Panc1 (cell line): ENCODE measurements around the gene TMEM63C. TPM values are rescaled to one million over a fixed set of nuclear protein-coding genes. Genes with fewer than 3 reads are reported as not detected.

Experiments
- ATAC-seq: fragments of 200-7000 bp; cut with Tn5 transposase; 2 replicates; pipeline ENCODE4 v1.9.1; 2020; ENCODE audit warnings: mild to moderate bottlenecking, moderate library complexity
- BruUV-seq: library from RNA; stranded (reverse); fragments of 400-500 nt; replicated peaks from 2 replicates; lab custom pipeline; 2021; lab: Mats Ljungman, UMichigan
- CTCF ChIA-PET: fragments of 300-600 bp; sonication (Branson Sonifier 250); formaldehyde crosslinking; loops from one replicate; lab custom pipeline; 2022; ENCODE audit warnings: antibody characterized with exemption; lab: Charles Lee
- POLR2A ChIA-PET: fragments of 300-600 bp; sonication (Branson Sonifier 250); formaldehyde crosslinking; loops from one replicate; lab custom pipeline; 2022; ENCODE audit warnings: antibody characterized with exemption; lab: Charles Lee
- DNase-seq: peaks from one replicate; pipeline ENCODE4 v3.0.0-alpha.2; 2010; ENCODE audit warnings: low read depth, low spot score
- H3K27ac ChIP-seq: 2 replicates; pipeline ENCODE4 v1.5.1; 2011; ENCODE audit warnings: mild to moderate bottlenecking, low read length, inconsistent platforms
- H3K27me3 ChIP-seq: fragments of 200-500 bp; sonication (Bioruptor generic); 2 replicates; pipeline ENCODE4 v1.6.0; 2014; ENCODE audit warnings: low read length, inconsistent platforms; ENCODE audit not compliant: control insufficient read depth, insufficient read depth
- H3K36me3 ChIP-seq: fragments of 200-500 bp; sonication (Bioruptor generic); 2 replicates; pipeline ENCODE4 v1.5.1; 2014; ENCODE audit warnings: inconsistent platforms, mild to moderate bottlenecking, low read length, moderate library complexity; ENCODE audit not compliant: control insufficient read depth, insufficient read depth
- H3K4me1 ChIP-seq: 2 replicates; pipeline ENCODE4 v1.5.1; 2011; ENCODE audit warnings: inconsistent platforms, mild to moderate bottlenecking, low read length, moderate library complexity; ENCODE audit not compliant: control insufficient read depth, insufficient read depth
- H3K4me3 ChIP-seq, 2 experiments: 2 replicates each; pipeline ENCODE4 v1.5.1; 2011 to 2012; ENCODE audit warnings: low read depth in 2 of 2, low read length in 2 of 2, mild to moderate bottlenecking in 2 of 2, inconsistent platforms in 1 of 2, moderate library complexity in 1 of 2
- H3K9me3 ChIP-seq: fragments of 200-500 bp; sonication (Bioruptor generic); 2 replicates; pipeline ENCODE4 v1.5.1; 2014; ENCODE audit warnings: low read depth, mild to moderate bottlenecking, inconsistent platforms, low read length, moderate library complexity; ENCODE audit not compliant: control insufficient read depth, insufficient read depth
- CTCF ChIP-seq: fragments of 450-650 bp; IDR thresholded peaks from 2 replicates; pipeline ENCODE4 v1.5.1; 2017; ENCODE audit warnings: mild to moderate bottlenecking
- POLR2AphosphoS5 ChIP-seq: IDR thresholded peaks from 2 replicates; pipeline ENCODE4 v1.6.1; 2012; ENCODE audit warnings: mild to moderate bottlenecking, low read depth, low read length, moderate library complexity
- SIN3A ChIP-seq: IDR thresholded peaks from 2 replicates; pipeline ENCODE4 v1.6.1; 2012; ENCODE audit warnings: low read depth, mild to moderate bottlenecking, low read length, moderate library complexity, borderline replicate concordance; ENCODE audit not compliant: insufficient read depth
- TCF7L2 ChIP-seq: IDR thresholded peaks from 2 replicates; pipeline ENCODE4 v1.6.1; 2011; ENCODE audit warnings: mild to moderate bottlenecking, low read depth, low read length, inconsistent platforms
- in situ Hi-C: cut with HindIII; loops from 2 replicates; pipeline ENCODE4 v1.10.0; 2016; ENCODE audit warnings: low sequenced_read_pairs, low pct_unique_long_range_greater_than_20kb
- intact Hi-C: fragments of 100-400 bp; cut with micrococcal nuclease; formaldehyde crosslinking; loops from one replicate; pipeline ENCODE4 v1.10.0; 2022; ENCODE audit not compliant: unreplicated experiment
- total RNA-seq: library from RNA; stranded (reverse); gene quantifications from one replicate; pipeline ENCODE4 v1.2.1, GENCODE V29; 2021; ENCODE audit not compliant: unreplicated experiment
- TF ChIP-seq, protein P1 (sequence below), 2 experiments: IDR thresholded peaks; 2 replicates each; pipeline ENCODE4 v1.6.1; 2011 to 2012; ENCODE audit warnings: low read depth in 2 of 2, control low read depth in 1 of 2, low read length in 1 of 2, mild to moderate bottlenecking in 1 of 2, moderate library complexity in 1 of 2; ENCODE audit not compliant: insufficient read depth in 1 of 2

The TMEM63C gene
- total RNA-seq, 1 experiment from 2014 or later = 2.4 TPM

DNA sequence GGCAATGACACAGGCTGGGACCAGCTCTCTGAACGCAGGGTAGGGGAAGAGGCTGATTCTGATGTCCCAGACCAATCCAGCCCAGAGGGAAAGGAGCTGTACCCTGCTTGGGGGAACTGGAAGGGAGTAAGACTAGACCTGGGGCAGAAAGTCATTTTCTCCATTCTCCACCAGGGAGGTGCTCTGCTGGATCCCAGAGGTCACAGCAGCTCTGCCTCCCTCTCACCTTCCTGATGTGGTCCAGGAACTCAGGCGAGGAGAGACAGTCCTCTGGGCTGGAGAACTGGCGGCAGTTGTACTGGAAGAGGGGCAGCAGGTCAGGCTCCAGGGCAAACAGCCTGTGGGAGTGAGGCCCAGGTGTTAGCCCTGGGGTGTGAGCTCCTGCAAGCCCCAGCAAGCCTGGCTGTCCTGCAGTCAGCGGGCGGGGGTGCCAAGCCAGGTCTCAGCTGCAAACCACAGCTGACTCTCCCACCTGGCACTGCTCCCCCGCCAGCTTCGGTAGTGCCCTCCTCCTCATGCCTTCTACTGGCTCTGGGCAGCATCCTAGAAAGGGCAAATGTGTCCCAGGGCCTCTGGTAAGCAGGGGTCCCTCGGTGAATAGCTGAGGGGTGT lies 87.5 kb downstream of the TMEM63C start:
- BruUV-seq = no TSS peak
- TF ChIP-seq, protein P1, sequence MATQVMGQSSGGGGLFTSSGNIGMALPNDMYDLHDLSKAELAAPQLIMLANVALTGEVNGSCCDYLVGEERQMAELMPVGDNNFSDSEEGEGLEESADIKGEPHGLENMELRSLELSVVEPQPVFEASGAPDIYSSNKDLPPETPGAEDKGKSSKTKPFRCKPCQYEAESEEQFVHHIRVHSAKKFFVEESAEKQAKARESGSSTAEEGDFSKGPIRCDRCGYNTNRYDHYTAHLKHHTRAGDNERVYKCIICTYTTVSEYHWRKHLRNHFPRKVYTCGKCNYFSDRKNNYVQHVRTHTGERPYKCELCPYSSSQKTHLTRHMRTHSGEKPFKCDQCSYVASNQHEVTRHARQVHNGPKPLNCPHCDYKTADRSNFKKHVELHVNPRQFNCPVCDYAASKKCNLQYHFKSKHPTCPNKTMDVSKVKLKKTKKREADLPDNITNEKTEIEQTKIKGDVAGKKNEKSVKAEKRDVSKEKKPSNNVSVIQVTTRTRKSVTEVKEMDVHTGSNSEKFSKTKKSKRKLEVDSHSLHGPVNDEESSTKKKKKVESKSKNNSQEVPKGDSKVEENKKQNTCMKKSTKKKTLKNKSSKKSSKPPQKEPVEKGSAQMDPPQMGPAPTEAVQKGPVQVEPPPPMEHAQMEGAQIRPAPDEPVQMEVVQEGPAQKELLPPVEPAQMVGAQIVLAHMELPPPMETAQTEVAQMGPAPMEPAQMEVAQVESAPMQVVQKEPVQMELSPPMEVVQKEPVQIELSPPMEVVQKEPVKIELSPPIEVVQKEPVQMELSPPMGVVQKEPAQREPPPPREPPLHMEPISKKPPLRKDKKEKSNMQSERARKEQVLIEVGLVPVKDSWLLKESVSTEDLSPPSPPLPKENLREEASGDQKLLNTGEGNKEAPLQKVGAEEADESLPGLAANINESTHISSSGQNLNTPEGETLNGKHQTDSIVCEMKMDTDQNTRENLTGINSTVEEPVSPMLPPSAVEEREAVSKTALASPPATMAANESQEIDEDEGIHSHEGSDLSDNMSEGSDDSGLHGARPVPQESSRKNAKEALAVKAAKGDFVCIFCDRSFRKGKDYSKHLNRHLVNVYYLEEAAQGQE (IDR thresholded peaks at IDR 0.05; ENCODE audit: insufficient read depth in 1 of 2, low read depth in 2 of 2, low read length in 1 of 2) = no peak
- no peak for TF ChIP-seq TCF7L2
- ATAC-seq (peak; percentile 46), DNase-seq (no peak)
- Histone ChIP-seq H3K27ac (no peak overlapping the region), H3K36me3 (no peaks in the 10 kb centered on the region), H3K4me1 (peaks cover 4% of the 10 kb centered on the region), H3K4me3 (no peak overlapping the region), H3K9me3 (no peaks in the 10 kb centered on the region), H3K27me3 (no peaks in the 10 kb centered on the region)
- CTCF ChIA-PET = interaction anchor here (0.7 kb wide), 1 partner anchor 370 kb away, joined by 3 read pairs; no protein-coding TSS in a partner anchor
- in situ Hi-C loops (no loop called here), intact Hi-C loops (no loop called here)
- POLR2A ChIA-PET = interaction anchor here (0.6 to 0.7 kb wide), 2 partner anchors 129 to 171 kb away, joined by 3 to 5 read pairs; partner anchors contain the start of gene CIPC

GRCh38 chr14:77270361-77271112 lies 88.9 kb downstream of the TMEM63C start:
- in situ Hi-C loops = no loop called here
- ChIA-PET CTCF (no interaction called here), POLR2A (interaction anchor here (0.6 kb wide), 1 partner anchor 173 kb away, joined by 3 read pairs; no protein-coding TSS in a partner anchor)
- Histone ChIP-seq H3K27me3 (no peaks in the 10 kb centered on the region), H3K9me3 (no peaks in the 10 kb centered on the region), H3K4me1 (peaks cover 4% of the 10 kb centered on the region), H3K27ac (no peak overlapping the region), H3K36me3 (no peaks in the 10 kb centered on the region), H3K4me3 (no peak overlapping the region)
- TF ChIP-seq, protein P1 (IDR thresholded peaks at IDR 0.05; ENCODE audit: insufficient read depth in 1 of 2, low read depth in 2 of 2, low read length in 1 of 2) = no peak
- TF ChIP-seq CTCF (no peak), TCF7L2 (no peak), POLR2AphosphoS5 (no peak), SIN3A (no peak)
- DNase-seq (no peak), ATAC-seq (0 out of 2 replicates have a peak, but pooled peaks have one; percentile 10)
- intact Hi-C loops = no loop called here
- no TSS peak for BruUV-seq
